HCT116 (cell line): ENCODE results near the gene PRPF4. TPM values are rescaled to one million over a fixed set of nuclear protein-coding genes. Genes with fewer than 3 reads are reported as not detected.
"Not testable (repeated sequence)": the region's sequence is repeated elsewhere in the genome, so short reads cannot be mapped to it uniquely, and the experiment has no call there.

ENCODE experiments used
- ATAC-seq: fragments of 200-7000 bp; cut with Tn5 transposase; 2 replicates; pipeline ENCODE4 v1.9.1; 2020; ENCODE audit warnings: mild to moderate bottlenecking, moderate library complexity
- BruUV-seq: library from RNA; stranded (reverse); fragments of 400-500 nt; replicated peaks from 2 replicates; lab custom pipeline; 2021; lab: Mats Ljungman, UMichigan
- CTCF ChIA-PET: fragments of 300-600 bp; sonication (Branson Sonifier 250); formaldehyde crosslinking; loops from one replicate; lab custom pipeline; 2021; ENCODE audit warnings: antibody characterized with exemption; lab: Charles Lee
- POLR2A ChIA-PET: fragments of 300-600, 350-600 bp; sonication (Branson Sonifier 250); formaldehyde crosslinking; loops from one replicate; lab custom pipeline; 2021; ENCODE audit warnings: antibody characterized with exemption; lab: Charles Lee
- RAD21 ChIA-PET, 2 experiments: fragments of 300-600 bp; sonication (Branson Sonifier 250); formaldehyde crosslinking; loops; one replicate each; lab custom pipeline; 2023; ENCODE audit warnings: low total read pairs in 2 of 2; ENCODE audit not compliant: uncharacterized antibody in 2 of 2, unreplicated experiment in 2 of 2, low non-redundant PET in 1 of 2; lab: Charles Lee
- DNase-seq: peaks from one replicate; pipeline ENCODE4 v3.0.0-alpha.2; 2010; ENCODE audit warnings: low read depth, low spot score
- H2AFZ ChIP-seq: fragments of 200-600 bp; shearing (Covaris generic), sonication (generic); 2 replicates; pipeline ENCODE4 v1.6.1; 2017; ENCODE audit warnings: low read depth, mixed run types, mixed read lengths, antibody characterized with exemption, low read length; ENCODE audit not compliant: poor library complexity, severe bottlenecking
- H3K27ac ChIP-seq: 2 replicates; pipeline ENCODE4 v1.5.1; 2012; ENCODE audit warnings: low read depth, low read length
- H3K27me3 ChIP-seq: fragments of 200-600 bp; sonication (generic); 2 replicates; pipeline ENCODE4 v1.6.1; 2016; ENCODE audit warnings: mixed run types, low read length, mixed read lengths; ENCODE audit not compliant: insufficient read depth
- H3K36me3 ChIP-seq, 2 experiments: fragments of 200-500 bp in 1 of 2; fragments of 200-600 bp in 1 of 2; sonication (Bioruptor generic) in 1 of 2; sonication (generic) in 1 of 2; 2 replicates each; pipeline versions ENCODE4 v1.5.1 to v1.6.1; 2014 to 2016; ENCODE audit warnings: low read length in 2 of 2, inconsistent platforms in 1 of 2, mixed read lengths in 1 of 2, mixed run types in 1 of 2; ENCODE audit not compliant: insufficient read depth in 2 of 2, control insufficient read depth in 1 of 2
- H3K4me1 ChIP-seq, 2 experiments: fragments of 200-600 bp in 1 of 2; sonication (generic) in 1 of 2; 2 replicates each; pipeline versions ENCODE4 v1.5.1 to v1.6.1; 2012 to 2017; ENCODE audit warnings: low read length in 2 of 2, inconsistent platforms in 1 of 2, mild to moderate bottlenecking in 1 of 2, mixed read lengths in 1 of 2, mixed run types in 1 of 2, moderate library complexity in 1 of 2; ENCODE audit not compliant: insufficient read depth in 2 of 2, control insufficient read depth in 1 of 2
- H3K4me2 ChIP-seq: fragments of 200-600 bp; sonication (generic); 2 replicates; pipeline ENCODE4 v1.6.1; 2017; ENCODE audit warnings: mixed run types, low read length, mixed read lengths
- H3K4me3 ChIP-seq, 2 experiments: fragments of 200-600 bp in 1 of 2; sonication (generic) in 1 of 2; replicated peaks in 1 of 2; 2 replicates each; pipeline ENCODE4 v1.5.1; 2011 to 2016; ENCODE audit warnings: low read length in 2 of 2, control low read depth in 1 of 2, low read depth in 1 of 2, mild to moderate bottlenecking in 1 of 2, mixed read lengths in 1 of 2, mixed run types in 1 of 2
- H3K79me2 ChIP-seq: fragments of 200-600 bp; sonication (generic); 2 replicates; pipeline ENCODE4 v1.6.1; 2017; ENCODE audit warnings: mild to moderate bottlenecking, mixed run types, low read length, moderate library complexity, mixed read lengths; ENCODE audit not compliant: insufficient read depth
- H3K9ac ChIP-seq: fragments of 200-600 bp; sonication (generic); 2 replicates; pipeline ENCODE4 v1.6.1; 2016; ENCODE audit warnings: low read length, mixed read lengths
- H3K9me2 ChIP-seq: fragments of 200-600 bp; sonication (generic), shearing (Covaris generic); 2 replicates; pipeline ENCODE4 v1.6.1; 2017; ENCODE audit warnings: mixed run types, mild to moderate bottlenecking, moderate library complexity; ENCODE audit not compliant: insufficient read depth
- H3K9me3 ChIP-seq, 2 experiments: fragments of 200-500 bp in 1 of 2; fragments of 200-600 bp in 1 of 2; sonication (Bioruptor generic) in 1 of 2; sonication (generic) in 1 of 2; 2 replicates each; pipeline ENCODE4 v1.6.1; 2014 to 2017; ENCODE audit warnings: low read length in 2 of 2, mixed read lengths in 2 of 2, inconsistent platforms in 1 of 2, low read depth in 1 of 2, mild to moderate bottlenecking in 1 of 2, mixed run types in 1 of 2, moderate library complexity in 1 of 2; ENCODE audit not compliant: control insufficient read depth in 1 of 2, insufficient read depth in 1 of 2
- H4K20me1 ChIP-seq: fragments of 200-600 bp; sonication (generic), shearing (Covaris generic); 2 replicates; pipeline ENCODE4 v1.6.1; 2017; ENCODE audit warnings: mixed run types, mild to moderate bottlenecking, moderate library complexity; ENCODE audit not compliant: insufficient read depth
- CBX3 ChIP-seq: IDR thresholded peaks from 2 replicates; pipeline ENCODE4 v1.6.1; 2012; ENCODE audit warnings: low read depth
- CEBPB ChIP-seq: IDR thresholded peaks from 2 replicates; pipeline ENCODE4 v1.6.1; 2012; ENCODE audit warnings: low read depth
- EZH2 ChIP-seq: fragments of 200-600 bp; sonication (generic); IDR thresholded peaks from 2 replicates; pipeline ENCODE4 v1.6.1; 2017; ENCODE audit warnings: antibody characterized with exemption, mixed run types
- FOSL1 ChIP-seq: IDR thresholded peaks from 2 replicates; pipeline ENCODE4 v1.6.1; 2012; ENCODE audit warnings: low read depth
- JUND ChIP-seq: IDR thresholded peaks from 2 replicates; pipeline ENCODE4 v1.6.1; 2012
- MAX ChIP-seq: IDR thresholded peaks from 2 replicates; pipeline ENCODE4 v1.6.1; 2012
- REST ChIP-seq: IDR thresholded peaks from 2 replicates; pipeline ENCODE4 v1.6.1; 2012; ENCODE audit warnings: low read depth
- SP1 ChIP-seq: IDR thresholded peaks from 2 replicates; pipeline ENCODE4 v1.6.1; 2012; ENCODE audit warnings: low read depth
- TCF7L2 ChIP-seq: IDR thresholded peaks from 2 replicates; pipeline ENCODE4 v1.7.0; 2011; ENCODE audit warnings: borderline replicate concordance, inconsistent platforms; ENCODE audit not compliant: insufficient read depth, insufficient read length; ENCODE audit errors: extremely low read depth
- ZBTB33 ChIP-seq: IDR thresholded peaks from 2 replicates; pipeline ENCODE4 v1.6.1; 2011; ENCODE audit warnings: mild to moderate bottlenecking, low read length, moderate library complexity; ENCODE audit not compliant: insufficient replicate concordance; ENCODE audit errors: extremely low read depth
- ZNF274 ChIP-seq: fragments of 200-500 bp; sonication (Bioruptor generic); IDR thresholded peaks from 2 replicates; pipeline ENCODE4 v1.6.1; 2014; ENCODE audit warnings: mild to moderate bottlenecking, low read depth, low read length, inconsistent platforms
- intact Hi-C: fragments of 100-400 bp; cut with micrococcal nuclease; formaldehyde crosslinking; loops from 2 replicates; pipeline ENCODE4 v1.10.0; 2022
- total RNA-seq: library from RNA; stranded (reverse); gene quantifications from one replicate; pipeline ENCODE4 v1.2.1, GENCODE V29; 2021; ENCODE audit not compliant: unreplicated experiment

PRPF4 gene
- total RNA-seq, 1 experiment from 2014 or later, result 53.9 TPM

- no peak for TF ChIP-seq CBX3
Observed at GRCh38 chr9:113293285-113293878, 17.9 kb downstream of the PRPF4 start (continued).

GRCh38 chr9:113296247-113296646 is 20.8 kb downstream of the PRPF4 start:
- intact Hi-C loops, result not testable (repeated sequence)

GRCh38 chr9:113296796-113297558 is 21.5 kb downstream of the PRPF4 start:
- Histone ChIP-seq H3K9me2 (no peaks in the 10 kb centered on the region), H3K36me3 (peaks cover 13 to 21% of the 10 kb centered on the region in 2 experiments; a peak in 3 of 4 replicates), H3K27ac (no peak overlapping the region), H4K20me1 (no peaks in the 10 kb centered on the region), H3K9me3 (no peaks in the 10 kb centered on the region), H3K4me2 (no peak overlapping the region), H2AFZ (no peak overlapping the region), H3K4me3 (no peak overlapping the region), H3K79me2 (no peaks in the 10 kb centered on the region), H3K9ac (no peak overlapping the region), H3K4me1 (no peaks in the 10 kb centered on the region), H3K27me3 (0 out of 2 replicates have a peak, but pooled peaks cover 6% of the 10 kb centered on the region)
- ChIA-PET POLR2A (no interaction called here), CTCF (no interaction called here), RAD21 (no interaction called here)
- BruUV-seq, result no TSS peak
- no peak for DNase-seq
- intact Hi-C loops, result no loop called here
- ATAC-seq, result no peak
- TF ChIP-seq TCF7L2 (no peak), CEBPB (no peak), FOSL1 (no peak), ZBTB33 (no peak), REST (no peak), SP1 (no peak), MAX (no peak), EZH2 (no peak), JUND (no peak), ZNF274 (no peak)

More at GRCh38 chr9:113296247-113296646, 20.8 kb downstream of the PRPF4 start:
- H3K4me2 ChIP-seq, POLR2A ChIA-PET, H3K27me3 ChIP-seq, ATAC-seq, H3K79me2 ChIP-seq, H3K9me2 ChIP-seq, DNase-seq, H2AFZ ChIP-seq, H3K4me1 ChIP-seq, H3K4me3 ChIP-seq, H3K9me3 ChIP-seq, H4K20me1 ChIP-seq, CTCF ChIA-PET, H3K27ac ChIP-seq, BruUV-seq, H3K9ac ChIP-seq, RAD21 ChIA-PET: not testable (repeated sequence)
- H3K36me3 ChIP-seq, result peaks cover 19 to 27% of the 10 kb centered on the region in 2 experiments; a peak in 3 of 4 replicates
